Measurements from ENCODE around the gene NUDT9. TPM values are rescaled to one million over a fixed set of nuclear protein-coding genes. Genes with fewer than 3 reads are reported as not detected.

The NUDT9 gene
- total RNA-seq, 1 donor from 2014 or later, result 43.9 TPM

DNA sequence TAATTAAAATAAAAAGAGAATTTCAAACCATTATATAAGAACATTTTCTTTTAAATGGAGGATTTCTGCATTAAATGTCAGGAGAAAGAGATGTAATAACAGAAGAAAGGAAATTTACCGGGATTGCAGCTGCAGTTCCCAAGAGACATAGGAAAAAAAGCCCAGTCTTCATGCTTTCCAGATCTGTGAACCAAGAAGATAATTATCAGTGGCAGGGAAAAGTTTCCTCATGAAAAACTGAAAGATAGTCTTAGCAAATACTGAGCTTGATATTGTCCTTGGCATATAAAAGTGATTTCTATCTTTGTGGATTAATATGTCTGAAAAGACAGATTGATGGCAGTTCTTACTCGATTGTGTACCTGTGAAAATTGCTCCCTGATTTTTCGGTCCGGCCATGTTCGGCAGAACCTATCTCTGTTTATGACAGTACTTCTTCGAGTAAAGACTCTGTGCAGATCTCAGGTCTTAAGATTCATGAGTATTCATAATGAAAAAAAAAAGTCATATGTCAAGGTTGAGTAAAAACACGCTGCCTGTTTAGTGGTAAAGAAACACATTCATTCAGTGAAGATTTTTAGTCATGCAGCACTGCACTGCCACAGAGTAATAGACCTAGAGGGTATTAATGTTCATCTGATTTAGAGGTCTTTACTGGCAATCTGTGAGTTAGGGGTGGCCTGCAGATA, 77.2 kb downstream of the NUDT9 start:
- no peaks in the 10 kb centered on the region for H3K27me3 ChIP-seq
- no peak overlapping the region for H3K4me3 ChIP-seq
- peaks cover 20% of the 10 kb centered on the region for H3K4me1 ChIP-seq
- DNase-seq (no peak), ATAC-seq (no peak)
- TF ChIP-seq, protein P1, sequence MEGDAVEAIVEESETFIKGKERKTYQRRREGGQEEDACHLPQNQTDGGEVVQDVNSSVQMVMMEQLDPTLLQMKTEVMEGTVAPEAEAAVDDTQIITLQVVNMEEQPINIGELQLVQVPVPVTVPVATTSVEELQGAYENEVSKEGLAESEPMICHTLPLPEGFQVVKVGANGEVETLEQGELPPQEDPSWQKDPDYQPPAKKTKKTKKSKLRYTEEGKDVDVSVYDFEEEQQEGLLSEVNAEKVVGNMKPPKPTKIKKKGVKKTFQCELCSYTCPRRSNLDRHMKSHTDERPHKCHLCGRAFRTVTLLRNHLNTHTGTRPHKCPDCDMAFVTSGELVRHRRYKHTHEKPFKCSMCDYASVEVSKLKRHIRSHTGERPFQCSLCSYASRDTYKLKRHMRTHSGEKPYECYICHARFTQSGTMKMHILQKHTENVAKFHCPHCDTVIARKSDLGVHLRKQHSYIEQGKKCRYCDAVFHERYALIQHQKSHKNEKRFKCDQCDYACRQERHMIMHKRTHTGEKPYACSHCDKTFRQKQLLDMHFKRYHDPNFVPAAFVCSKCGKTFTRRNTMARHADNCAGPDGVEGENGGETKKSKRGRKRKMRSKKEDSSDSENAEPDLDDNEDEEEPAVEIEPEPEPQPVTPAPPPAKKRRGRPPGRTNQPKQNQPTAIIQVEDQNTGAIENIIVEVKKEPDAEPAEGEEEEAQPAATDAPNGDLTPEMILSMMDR (IDR thresholded peaks at IDR 0.05), result no peak
- H3K36me3 ChIP-seq, result peaks cover 2% of the 10 kb centered on the region
- no peak overlapping the region for H3K27ac ChIP-seq
- intact Hi-C loops (cut with DNase I), result no loop called here
- no peaks in the 10 kb centered on the region for H3K9me3 ChIP-seq

DNA sequence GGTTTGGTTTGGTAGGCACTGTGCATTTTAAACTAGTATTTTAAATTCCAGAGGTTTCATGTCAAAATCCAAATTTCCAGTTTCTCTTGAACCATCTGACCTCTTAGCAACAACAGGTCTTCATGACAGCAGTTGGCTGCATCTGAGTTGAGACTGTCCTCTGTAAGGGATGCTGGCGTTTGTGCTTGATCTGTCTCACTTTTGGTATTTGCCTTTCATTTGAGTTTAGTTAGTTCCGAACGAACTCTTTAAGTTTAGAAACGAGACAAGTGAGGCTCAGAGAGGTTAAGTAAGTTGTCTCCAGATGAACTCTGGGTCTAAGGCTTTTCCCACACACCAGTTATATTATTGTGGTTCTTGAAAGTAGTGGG, 77.7 kb downstream of the NUDT9 start:
- Histone ChIP-seq H3K9me3 (no peaks in the 10 kb centered on the region), H3K27me3 (no peaks in the 10 kb centered on the region), H3K27ac (no peak overlapping the region), H3K4me1 (peaks cover 20% of the 10 kb centered on the region), H3K36me3 (no peaks in the 10 kb centered on the region), H3K4me3 (no peak overlapping the region)
- no peak for ATAC-seq
- TF ChIP-seq, protein P1 (IDR thresholded peaks at IDR 0.05), result no peak
- intact Hi-C loops (cut with DNase I), result no loop called here
- DNase-seq, result no peak

DNA sequence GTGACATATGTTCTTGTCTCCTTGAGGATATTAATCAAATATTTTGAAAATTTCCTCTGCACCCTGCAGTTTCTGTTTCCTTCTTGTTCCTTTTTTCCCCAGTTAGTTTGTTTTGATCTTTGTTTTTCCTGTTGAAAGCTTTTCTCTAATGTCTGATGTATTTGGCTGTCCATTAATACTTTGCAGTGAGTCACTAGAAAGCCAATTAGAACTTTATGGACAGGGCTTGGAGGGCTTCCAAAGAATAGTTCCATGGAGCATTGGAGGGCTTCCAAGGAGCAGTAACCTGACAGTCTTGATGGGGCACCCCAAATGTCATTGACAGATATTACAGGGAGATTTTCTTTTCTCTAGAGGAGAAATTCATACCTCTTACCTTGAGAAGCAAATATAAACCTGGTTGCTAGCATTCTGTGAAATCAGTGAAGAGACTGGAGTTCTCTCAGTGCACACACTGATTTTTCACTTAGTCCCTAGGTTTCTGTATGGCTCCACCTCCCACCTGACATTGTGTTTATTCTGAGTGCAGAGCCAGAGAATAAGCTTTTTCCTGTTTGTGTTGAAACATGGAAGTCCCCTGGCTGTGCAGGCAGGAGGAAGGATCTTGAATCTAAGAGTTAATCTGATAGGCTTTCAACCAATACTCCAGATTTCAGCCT, 80.3 kb downstream of the NUDT9 start:
- Histone ChIP-seq H3K36me3 (no peaks in the 10 kb centered on the region), H3K4me3 (no peak overlapping the region), H3K4me1 (peaks cover 20% of the 10 kb centered on the region), H3K9me3 (no peaks in the 10 kb centered on the region), H3K27me3 (no peaks in the 10 kb centered on the region), H3K27ac (peak overlapping the region; percentile 33)
- intact Hi-C loops (cut with DNase I), result no loop called here
- peak; percentile 33 for ATAC-seq
- TF ChIP-seq, protein P1 (IDR thresholded peaks at IDR 0.05), result no peak
- no peak for DNase-seq

DNA sequence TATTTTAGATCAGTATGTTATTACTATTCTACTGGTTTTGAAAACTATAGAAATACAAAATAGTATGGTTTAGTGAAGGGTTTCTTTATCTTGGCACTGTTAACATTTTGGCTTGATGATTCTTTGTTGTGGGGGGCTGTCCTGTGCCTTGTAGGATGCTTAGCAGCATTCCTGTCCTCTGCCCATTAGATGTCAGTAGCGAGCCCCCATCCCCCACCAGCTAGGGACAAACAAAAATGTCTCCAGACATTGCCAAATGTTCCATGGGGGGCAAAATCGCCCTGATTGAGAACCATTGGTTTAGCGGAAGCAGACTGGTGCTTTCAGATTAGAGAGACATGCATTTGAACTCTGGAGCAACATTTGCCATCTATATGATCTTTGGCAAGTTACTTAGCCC, 83.5 kb downstream of the NUDT9 start:
- no peak for DNase-seq
- Histone ChIP-seq H3K27ac (no peak overlapping the region), H3K9me3 (no peaks in the 10 kb centered on the region), H3K27me3 (no peaks in the 10 kb centered on the region), H3K36me3 (no peaks in the 10 kb centered on the region), H3K4me1 (peaks cover 6% of the 10 kb centered on the region), H3K4me3 (no peak overlapping the region)
- intact Hi-C loops (cut with DNase I), result no loop called here
- ATAC-seq, result no peak
- TF ChIP-seq, protein P1 (IDR thresholded peaks at IDR 0.05), result no peak

DNA sequence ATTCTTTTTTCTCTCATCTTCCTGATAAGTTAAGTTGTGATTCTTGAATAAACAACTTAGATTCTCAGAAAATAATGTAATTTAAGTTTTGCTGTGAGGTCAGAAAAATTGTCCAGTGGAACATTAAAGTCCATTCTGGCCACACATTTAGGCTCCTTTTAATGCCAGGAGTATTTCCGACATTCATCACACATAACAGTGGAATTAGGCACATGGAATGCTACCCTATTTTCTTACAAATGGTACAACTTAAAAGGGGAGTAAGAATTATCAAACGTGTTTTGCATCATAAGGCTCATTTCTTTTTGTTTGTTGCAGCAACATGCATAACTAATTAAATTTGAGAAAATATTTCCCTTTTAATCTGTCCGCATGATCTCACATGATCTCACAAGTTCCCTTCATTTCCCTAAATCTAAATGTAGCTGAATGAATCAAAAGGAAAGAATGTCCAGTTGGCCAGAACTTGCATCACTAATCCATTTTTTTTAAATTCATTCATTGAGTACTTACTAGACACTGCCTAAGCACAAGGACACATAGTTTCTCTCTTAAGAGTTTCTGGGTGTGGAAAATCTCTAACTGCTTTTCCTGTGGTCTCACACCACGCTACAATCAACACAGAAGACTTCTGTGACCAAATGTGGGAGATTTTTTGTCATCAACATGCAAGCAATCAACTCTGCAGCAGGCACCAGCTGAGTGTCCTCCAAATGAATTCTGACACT, 84.8 kb downstream of the NUDT9 start:
- Histone ChIP-seq H3K27ac (no peak overlapping the region), H3K4me1 (peaks cover 6% of the 10 kb centered on the region), H3K9me3 (no peaks in the 10 kb centered on the region), H3K36me3 (no peaks in the 10 kb centered on the region), H3K27me3 (no peaks in the 10 kb centered on the region), H3K4me3 (no peak overlapping the region)
- ATAC-seq (no peak), DNase-seq (no peak)
- intact Hi-C loops (cut with DNase I), result no loop called here
- TF ChIP-seq, protein P1 (IDR thresholded peaks at IDR 0.05), result no peak

Other genes starting within 250 kb of the NUDT9 start
- gene KLHL8, start 202.0 kb upstream of the NUDT9 start, total RNA-seq, result 18.4 TPM
- 1.7 TPM for gene HSD17B13, start 99.7 kb upstream of the NUDT9 start, total RNA-seq
- 95.6 TPM for gene HSD17B11, start 31.4 kb upstream of the NUDT9 start, total RNA-seq
- gene SPARCL1, start 106.8 kb downstream of the NUDT9 start, total RNA-seq, result 369 TPM
- gene DSPP, start 186.0 kb downstream of the NUDT9 start, total RNA-seq, result not detected
- not detected for gene DMP1, start 227.7 kb downstream of the NUDT9 start, total RNA-seq

Data from upper lobe of right lung (tissue), 1 donor.